ENCODE results near the gene CLIP4. TPM values are rescaled to one million over a fixed set of nuclear protein-coding genes. Genes with fewer than 3 reads are reported as not detected.

The CLIP4 gene
- total and polyA plus RNA-seq, 2 of the 4 experiments (the other 2 are of a cell fraction): 29.7 to 66.3 TPM

DNA sequence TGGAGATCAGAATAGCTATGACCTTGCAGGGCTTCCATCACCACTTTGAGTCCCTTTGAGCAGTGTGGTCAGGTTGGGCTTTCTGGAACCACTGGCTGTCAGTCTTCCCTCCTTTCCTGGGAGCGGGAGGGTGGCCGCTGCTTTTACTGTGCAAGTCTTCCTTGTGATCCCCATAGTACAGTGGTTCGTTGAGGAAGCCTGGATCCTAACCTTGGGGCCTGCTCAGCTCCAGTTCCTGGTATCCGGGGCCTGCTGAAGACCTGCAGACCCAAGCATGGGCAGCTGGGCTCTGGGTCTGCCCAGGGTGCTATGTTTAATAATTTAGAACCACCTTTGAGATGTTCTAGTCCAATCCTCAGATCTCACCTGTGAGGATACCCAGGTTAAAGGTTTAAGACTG is 104.2 kb downstream of the CLIP4 start:
- H3K56ac ChIP-seq (ENCODE audit: extremely low read depth, insufficient read depth, low read length): no peak overlapping the region
- H2AK9ac ChIP-seq (replicated peaks; ENCODE audit: low read depth, low read length, poor library complexity): no peak overlapping the region
- ChIA-PET CTCF (no interaction called here), POLR2A (ENCODE audit: unreplicated experiment) (no interaction called here)
- no peaks in the 10 kb centered on the region for H3K9me3 ChIP-seq (ENCODE audit: control insufficient read depth, insufficient read depth, low read length)
- H3K4me2 ChIP-seq (ENCODE audit: low read depth, low read length): no peak overlapping the region
- no peak overlapping the region for H2BK120ac ChIP-seq (ENCODE audit: low read depth, low read length)
- dilution Hi-C loops (cut with HindIII; ENCODE audit: low sequenced_read_pairs, unreplicated experiment) (no loop called here), in situ Hi-C loops (cut with MboI; ENCODE audit: low sequenced_read_pairs) (no loop called here), intact Hi-C loops (cut with micrococcal nuclease) (no loop called here)
- H2BK15ac ChIP-seq (ENCODE audit: low read depth, low read length): no peak overlapping the region
- peaks cover 2% of the 10 kb centered on the region; the same call in 1 of the 2 replicates for H3K4me1 ChIP-seq (ENCODE audit: control insufficient read depth, insufficient read depth, low read length)
- no peak overlapping the region for H3K4me3 ChIP-seq (ENCODE audit: insufficient read depth, low read depth, low read length)
- H3K9me1 ChIP-seq (ENCODE audit: insufficient read depth, low read length): no peaks in the 10 kb centered on the region
- WGBS, 2 experiments (ENCODE audit: extremely low coverage in 2 of 2, insufficient read length in 1 of 2): no CpG with 5 or more reads among the region's 4 CpGs
- DNase-seq (no peak), ATAC-seq (ENCODE audit: low read depth) (no peak)
- H3K36me3 ChIP-seq (ENCODE audit: control insufficient read depth, insufficient read depth, low read length): no peaks in the 10 kb centered on the region
- no peak overlapping the region for H3K9ac ChIP-seq (ENCODE audit: low read depth, low read length)
- H4K91ac ChIP-seq (ENCODE audit: insufficient read depth, low read depth, low read length): no peak overlapping the region
- peaks cover 26% of the 10 kb centered on the region for H3K27me3 ChIP-seq (ENCODE audit: control insufficient read depth, insufficient read depth, low read length)
- H4K20me1 ChIP-seq (ENCODE audit: insufficient read depth, low read length): no peaks in the 10 kb centered on the region
- H3K27ac ChIP-seq (ENCODE audit: insufficient read depth, low read length): no peak overlapping the region
- H3K14ac ChIP-seq (replicated peaks; ENCODE audit: low read depth, low read length): no peak overlapping the region
- TF ChIP-seq FOS (IDR thresholded peaks at IDR 0.05; ENCODE audit: low read depth, low read length): no peak
- TF ChIP-seq, protein P1, sequence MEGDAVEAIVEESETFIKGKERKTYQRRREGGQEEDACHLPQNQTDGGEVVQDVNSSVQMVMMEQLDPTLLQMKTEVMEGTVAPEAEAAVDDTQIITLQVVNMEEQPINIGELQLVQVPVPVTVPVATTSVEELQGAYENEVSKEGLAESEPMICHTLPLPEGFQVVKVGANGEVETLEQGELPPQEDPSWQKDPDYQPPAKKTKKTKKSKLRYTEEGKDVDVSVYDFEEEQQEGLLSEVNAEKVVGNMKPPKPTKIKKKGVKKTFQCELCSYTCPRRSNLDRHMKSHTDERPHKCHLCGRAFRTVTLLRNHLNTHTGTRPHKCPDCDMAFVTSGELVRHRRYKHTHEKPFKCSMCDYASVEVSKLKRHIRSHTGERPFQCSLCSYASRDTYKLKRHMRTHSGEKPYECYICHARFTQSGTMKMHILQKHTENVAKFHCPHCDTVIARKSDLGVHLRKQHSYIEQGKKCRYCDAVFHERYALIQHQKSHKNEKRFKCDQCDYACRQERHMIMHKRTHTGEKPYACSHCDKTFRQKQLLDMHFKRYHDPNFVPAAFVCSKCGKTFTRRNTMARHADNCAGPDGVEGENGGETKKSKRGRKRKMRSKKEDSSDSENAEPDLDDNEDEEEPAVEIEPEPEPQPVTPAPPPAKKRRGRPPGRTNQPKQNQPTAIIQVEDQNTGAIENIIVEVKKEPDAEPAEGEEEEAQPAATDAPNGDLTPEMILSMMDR (conservative IDR thresholded peaks at IDR 0.05; ENCODE audit: low read depth, low read length): no peak
- H2AK5ac ChIP-seq (ENCODE audit: low read depth, low read length): no peak overlapping the region
- no peaks in the 10 kb centered on the region for H3K79me1 ChIP-seq (ENCODE audit: low read depth in 1 of 2, low read length in 2 of 2)
- no peak overlapping the region for H4K8ac ChIP-seq (ENCODE audit: low read depth in 2 of 2, low read length in 2 of 2)
- no peak overlapping the region for H4K5ac ChIP-seq (ENCODE audit: low read depth, low read length)
- no peak overlapping the region for H2BK5ac ChIP-seq (ENCODE audit: low read depth, low read length, poor library complexity, severe bottlenecking)
- BruUV-seq (replicated peaks): no TSS peak
- H2BK20ac ChIP-seq (ENCODE audit: low read depth, low read length): no peak overlapping the region
- no peak overlapping the region for H3K23ac ChIP-seq (ENCODE audit: low read depth, low read length)
- no peak overlapping the region for H3K4ac ChIP-seq (ENCODE audit: low read depth, low read length)
- H2AFZ ChIP-seq (replicated peaks; ENCODE audit: low read length, poor library complexity): no peak overlapping the region
- no peak overlapping the region for H3K18ac ChIP-seq (ENCODE audit: low read depth, low read length)
